GM19035 (cell line): ENCODE measurements around the gene PNKD.

ENCODE experiments used
- ATAC-seq: cut with Tn5 transposase; IDR thresholded peaks from one replicate; pipeline ENCODE4 v1.9.1; 2021; ENCODE audit not compliant: unreplicated experiment

Gene PNKD

GRCh38 chr2:218394298-218395089 is 124.2 kb downstream of the PNKD start:
- no peak for ATAC-seq

GRCh38 chr2:218395090-218395444 is 124.7 kb downstream of the PNKD start:
- no peak for ATAC-seq

GRCh38 chr2:218395456-218395825 is 125.1 kb downstream of the PNKD start:
- ATAC-seq: no peak

- ATAC-seq: peak; percentile 40
Measured at GRCh38 chr2:218395826-218396687, 125.7 kb downstream of the PNKD start.
